ENCODE results near the gene RHCG.

DNA sequence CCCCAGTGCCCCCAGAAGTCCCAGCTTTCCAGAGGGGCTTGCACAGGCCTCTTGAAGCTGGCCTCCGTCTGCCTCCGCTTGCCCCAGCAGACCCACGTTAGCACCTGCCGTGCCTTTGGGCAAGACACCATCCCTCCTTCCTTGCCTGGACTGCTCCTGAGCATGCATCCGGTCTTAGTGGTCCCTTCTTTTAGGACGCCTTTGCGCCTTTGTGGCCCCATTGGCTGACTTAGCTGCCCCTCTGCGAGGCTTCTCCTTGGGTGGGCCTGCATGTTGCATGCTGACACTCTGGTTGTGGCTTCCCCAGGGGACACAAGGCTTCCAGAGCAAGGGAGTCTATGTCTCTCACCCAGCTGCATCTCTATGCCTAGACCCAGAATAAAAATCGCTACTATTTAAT lies 56.6 kb downstream of the RHCG start:
- TF ChIP-seq POLR2A (IDR thresholded peaks at IDR 0.05): no peak
- TF ChIP-seq, protein P1, sequence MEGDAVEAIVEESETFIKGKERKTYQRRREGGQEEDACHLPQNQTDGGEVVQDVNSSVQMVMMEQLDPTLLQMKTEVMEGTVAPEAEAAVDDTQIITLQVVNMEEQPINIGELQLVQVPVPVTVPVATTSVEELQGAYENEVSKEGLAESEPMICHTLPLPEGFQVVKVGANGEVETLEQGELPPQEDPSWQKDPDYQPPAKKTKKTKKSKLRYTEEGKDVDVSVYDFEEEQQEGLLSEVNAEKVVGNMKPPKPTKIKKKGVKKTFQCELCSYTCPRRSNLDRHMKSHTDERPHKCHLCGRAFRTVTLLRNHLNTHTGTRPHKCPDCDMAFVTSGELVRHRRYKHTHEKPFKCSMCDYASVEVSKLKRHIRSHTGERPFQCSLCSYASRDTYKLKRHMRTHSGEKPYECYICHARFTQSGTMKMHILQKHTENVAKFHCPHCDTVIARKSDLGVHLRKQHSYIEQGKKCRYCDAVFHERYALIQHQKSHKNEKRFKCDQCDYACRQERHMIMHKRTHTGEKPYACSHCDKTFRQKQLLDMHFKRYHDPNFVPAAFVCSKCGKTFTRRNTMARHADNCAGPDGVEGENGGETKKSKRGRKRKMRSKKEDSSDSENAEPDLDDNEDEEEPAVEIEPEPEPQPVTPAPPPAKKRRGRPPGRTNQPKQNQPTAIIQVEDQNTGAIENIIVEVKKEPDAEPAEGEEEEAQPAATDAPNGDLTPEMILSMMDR (IDR thresholded peaks at IDR 0.05): no peak

All from Peyer's patch (tissue), 4 donors.